ENCODE data around the gene CEACAM16.
A peak's percentile ranks its signal among the peaks of the same experiment; 100 is the strongest.

Gene CEACAM16

GRCh38 chr19:44745341-44745831 is 46.4 kb downstream of the CEACAM16 start:
- TF ChIP-seq CTCF (IDR thresholded peaks at IDR 0.05; ENCODE audit: low read depth, low read length, missing control alignments), result no peak
- no peak for DNase-seq (ENCODE audit: extremely low read depth, low read depth)
- H3K4me3 ChIP-seq (replicated peaks; ENCODE audit: low read depth, low read length), result no peak overlapping the region

GRCh38 chr19:44745887-44746600 is 47.1 kb downstream of the CEACAM16 start:
- TF ChIP-seq CTCF (IDR thresholded peaks at IDR 0.05; ENCODE audit: low read depth, low read length, missing control alignments), result no peak
- no peak for DNase-seq (ENCODE audit: extremely low read depth, low read depth)
- no peak overlapping the region for H3K4me3 ChIP-seq (replicated peaks; ENCODE audit: low read depth, low read length)

GRCh38 chr19:44746616-44746945 is 47.6 kb downstream of the CEACAM16 start:
- DNase-seq (ENCODE audit: extremely low read depth, low read depth), result no peak
- no peak overlapping the region for H3K4me3 ChIP-seq (replicated peaks; ENCODE audit: low read depth, low read length)
- no peak for TF ChIP-seq CTCF (IDR thresholded peaks at IDR 0.05; ENCODE audit: low read depth, low read length, missing control alignments)

- DNase-seq (ENCODE audit: extremely low read depth, low read depth), result no peak
- peak overlapping the region; percentile 44 for H3K4me3 ChIP-seq (replicated peaks; ENCODE audit: low read depth, low read length)
- TF ChIP-seq CTCF (IDR thresholded peaks at IDR 0.05; ENCODE audit: low read depth, low read length, missing control alignments), result no peak
These were observed 48.2 kb downstream of the CEACAM16 start for GRCh38 chr19:44746946-44747738.

GRCh38 chr19:44747739-44748425 is 48.9 kb downstream of the CEACAM16 start:
- no peak for DNase-seq (ENCODE audit: extremely low read depth, low read depth)
- peak overlapping the region; percentile 44 for H3K4me3 ChIP-seq (replicated peaks; ENCODE audit: low read depth, low read length)
- no peak for TF ChIP-seq CTCF (IDR thresholded peaks at IDR 0.05; ENCODE audit: low read depth, low read length, missing control alignments)

GRCh38 chr19:44748426-44749254 is 49.7 kb downstream of the CEACAM16 start, which contains the start of gene BCL3:
BCL3 (plus strand) TSS chr19:44748708; CDS start chr19:44748791, 83 bp downstream.
- TF ChIP-seq CTCF (IDR thresholded peaks at IDR 0.05; ENCODE audit: low read depth, low read length, missing control alignments), result no peak
- DNase-seq (ENCODE audit: extremely low read depth, low read depth), result no peak
- peak within 1 kb of the TSS; percentile 57 for H3K4me3 ChIP-seq (replicated peaks; ENCODE audit: low read depth, low read length)
